Left ventricle myocardium inferior (tissue), 1 donor: ENCODE results near the gene SMIM23. TPM values are rescaled to one million over a fixed set of nuclear protein-coding genes. Genes with fewer than 3 reads are reported as not detected.

Experiments used
- DNase-seq: peaks from one replicate; pipeline ENCODE4 v3.0.0-alpha.2; 2020
- H3K27ac ChIP-seq: fragments of 200-600 bp; replicated peaks from 2 replicates; pipeline ENCODE4 v1.8.0; 2021
- H3K27me3 ChIP-seq: fragments of 200-600 bp; 2 replicates; pipeline ENCODE4 v1.8.0; 2021; ENCODE audit warnings: low read depth
- H3K36me3 ChIP-seq: fragments of 200-600 bp; 2 replicates; pipeline ENCODE4 v1.8.0; 2021
- H3K4me1 ChIP-seq: fragments of 200-600 bp; 2 replicates; pipeline ENCODE4 v1.8.0; 2021
- H3K4me3 ChIP-seq: fragments of 200-600 bp; 2 replicates; pipeline ENCODE4 v1.8.0; 2021; ENCODE audit warnings: mild to moderate bottlenecking, moderate library complexity
- H3K9me3 ChIP-seq: fragments of 200-600 bp; replicated peaks from 2 replicates; pipeline ENCODE4 v1.8.0; 2021
- intact Hi-C: fragments of 100-400 bp; cut with micrococcal nuclease; formaldehyde crosslinking; loops from one replicate; pipeline ENCODE4 v1.11.0; 2022
- total RNA-seq: library from RNA; stranded (reverse); fragmentation: NEBNext Ultra II Directional; extraction: Animal tissue kit (Norgen Biotek cat#: 25700); gene quantifications from one replicate; pipeline ENCODE4 v1.2.1, GENCODE V29; 2021
- TF ChIP-seq, protein P1 (sequence below): fragments of 200-600 bp; IDR thresholded peaks from 2 replicates; pipeline ENCODE4 v1.8.0; 2021; ENCODE audit warnings: antibody characterized with exemption, mild to moderate bottlenecking, borderline replicate concordance
- donor health status: DM: no; HTN: yes; CAD: no; lungs with severe emphysema.

The SMIM23 gene
- total RNA-seq, 1 donor from 2014 or later: not detected

DNA sequence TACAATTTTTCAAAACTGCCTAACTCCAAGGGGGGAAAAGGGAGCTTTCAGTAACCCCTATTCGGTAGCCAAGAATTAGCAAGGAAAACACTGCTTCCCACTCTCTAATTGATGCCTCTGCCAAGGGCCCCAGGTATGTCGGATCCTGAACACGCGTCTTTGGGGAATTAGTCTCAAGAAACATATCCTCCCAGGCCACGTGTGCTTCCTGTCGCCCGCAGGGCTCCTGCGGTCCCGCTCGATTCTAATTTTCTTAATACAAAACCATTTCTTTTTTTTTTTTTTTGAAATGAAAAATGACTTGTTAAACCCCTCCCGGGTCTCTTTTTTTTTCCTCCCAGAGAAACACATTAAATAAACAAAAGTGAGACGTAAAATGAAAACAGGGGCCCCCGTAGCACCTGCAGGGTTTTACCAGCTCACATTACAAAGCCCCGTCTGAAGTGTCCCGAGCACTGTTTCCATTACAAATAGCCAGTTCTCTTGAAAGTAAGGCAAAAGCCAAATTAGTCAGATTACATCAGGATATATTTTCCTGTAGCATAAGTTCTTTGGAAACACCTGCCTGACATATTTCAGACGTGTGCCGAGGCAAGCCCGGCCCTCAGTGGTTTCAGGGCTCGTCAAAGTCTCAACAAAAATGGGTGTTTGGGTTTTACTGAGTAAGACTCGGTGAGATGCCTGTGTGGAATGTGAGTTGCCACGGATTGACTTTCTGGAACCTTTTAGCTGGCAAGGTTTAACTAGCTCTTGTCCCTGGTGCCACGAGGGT, 21.5 kb downstream of the SMIM23 start:
- DNase-seq: no peak
- Histone ChIP-seq H3K36me3 (no peaks in the 10 kb centered on the region), H3K27ac (no peak overlapping the region), H3K4me1 (no peaks in the 10 kb centered on the region), H3K27me3 (peaks cover 35% of the 10 kb centered on the region), H3K9me3 (peaks cover 21% of the 10 kb centered on the region), H3K4me3 (no peak overlapping the region)
- intact Hi-C loops: no loop called here
- TF ChIP-seq, protein P1, sequence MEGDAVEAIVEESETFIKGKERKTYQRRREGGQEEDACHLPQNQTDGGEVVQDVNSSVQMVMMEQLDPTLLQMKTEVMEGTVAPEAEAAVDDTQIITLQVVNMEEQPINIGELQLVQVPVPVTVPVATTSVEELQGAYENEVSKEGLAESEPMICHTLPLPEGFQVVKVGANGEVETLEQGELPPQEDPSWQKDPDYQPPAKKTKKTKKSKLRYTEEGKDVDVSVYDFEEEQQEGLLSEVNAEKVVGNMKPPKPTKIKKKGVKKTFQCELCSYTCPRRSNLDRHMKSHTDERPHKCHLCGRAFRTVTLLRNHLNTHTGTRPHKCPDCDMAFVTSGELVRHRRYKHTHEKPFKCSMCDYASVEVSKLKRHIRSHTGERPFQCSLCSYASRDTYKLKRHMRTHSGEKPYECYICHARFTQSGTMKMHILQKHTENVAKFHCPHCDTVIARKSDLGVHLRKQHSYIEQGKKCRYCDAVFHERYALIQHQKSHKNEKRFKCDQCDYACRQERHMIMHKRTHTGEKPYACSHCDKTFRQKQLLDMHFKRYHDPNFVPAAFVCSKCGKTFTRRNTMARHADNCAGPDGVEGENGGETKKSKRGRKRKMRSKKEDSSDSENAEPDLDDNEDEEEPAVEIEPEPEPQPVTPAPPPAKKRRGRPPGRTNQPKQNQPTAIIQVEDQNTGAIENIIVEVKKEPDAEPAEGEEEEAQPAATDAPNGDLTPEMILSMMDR: no peak

DNA sequence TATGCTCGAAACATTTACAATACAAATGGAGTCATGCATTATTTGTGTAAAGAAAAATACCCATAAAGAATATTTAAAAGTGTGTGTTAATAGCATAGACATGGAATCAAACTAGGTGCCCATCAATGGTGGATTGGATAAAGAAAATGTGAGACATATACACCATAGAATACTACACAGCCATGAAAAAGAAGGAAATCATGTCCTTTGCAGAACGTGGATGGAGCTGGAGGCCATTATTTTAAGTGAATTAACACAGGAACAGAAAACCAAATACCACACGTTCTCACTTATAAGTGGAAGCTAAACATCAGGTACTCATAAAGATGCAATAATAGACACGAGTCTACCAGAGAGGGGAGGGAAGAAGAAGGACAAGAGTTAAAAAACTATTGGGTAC, 22.8 kb downstream of the SMIM23 start:
- Histone ChIP-seq H3K27ac (no peak overlapping the region), H3K36me3 (no peaks in the 10 kb centered on the region), H3K4me1 (no peaks in the 10 kb centered on the region), H3K9me3 (peaks cover 25% of the 10 kb centered on the region), H3K27me3 (peaks cover 35% of the 10 kb centered on the region), H3K4me3 (no peak overlapping the region)
- DNase-seq: no peak
- TF ChIP-seq, protein P1: no peak
- intact Hi-C loops: no loop called here

DNA sequence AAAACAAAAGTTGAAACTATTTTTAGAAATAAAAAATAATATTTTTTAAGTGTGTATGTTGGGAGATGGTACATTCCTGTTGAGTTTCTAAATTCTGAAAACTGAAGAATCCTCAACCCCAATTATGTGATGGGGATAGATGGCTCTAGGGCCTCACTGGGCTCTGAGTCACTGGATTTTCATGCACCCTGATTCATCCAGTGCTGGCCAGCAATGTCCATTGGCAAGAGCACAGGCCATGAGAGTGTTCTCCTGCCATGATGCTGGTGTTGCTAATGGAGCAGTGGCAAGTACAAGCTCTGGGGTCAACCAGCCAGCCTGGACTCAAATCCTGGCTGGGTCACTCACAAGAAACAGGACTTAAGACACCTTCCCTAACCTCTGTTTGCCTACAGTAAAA, 23.3 kb downstream of the SMIM23 start:
- intact Hi-C loops: no loop called here
- Histone ChIP-seq H3K4me1 (no peaks in the 10 kb centered on the region), H3K27ac (no peak overlapping the region), H3K36me3 (no peaks in the 10 kb centered on the region), H3K9me3 (peaks cover 25% of the 10 kb centered on the region), H3K27me3 (peaks cover 35% of the 10 kb centered on the region), H3K4me3 (no peak overlapping the region)
- DNase-seq: no peak
- TF ChIP-seq, protein P1: no peak

DNA sequence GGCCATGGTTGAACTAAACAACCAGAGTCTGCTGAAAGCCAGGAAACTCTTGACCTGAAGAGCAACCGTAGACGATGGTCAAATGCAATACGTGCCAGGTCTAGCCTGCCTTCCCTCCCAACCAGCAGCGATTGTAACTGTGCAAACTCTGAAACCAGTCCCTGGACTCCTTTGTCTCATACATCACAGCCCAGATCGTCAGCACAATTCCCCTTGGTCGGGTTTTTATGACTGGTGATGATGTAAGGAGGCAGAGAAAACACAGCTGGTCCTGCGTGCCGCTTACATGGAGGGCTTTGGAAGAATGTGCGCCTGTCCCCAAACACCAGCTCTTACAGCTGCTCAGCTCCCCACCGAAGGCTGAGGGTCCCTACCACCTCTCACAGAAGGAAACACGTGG, 24.6 kb downstream of the SMIM23 start:
- H3K4me3 ChIP-seq: no peak overlapping the region
- TF ChIP-seq, protein P1: no peak
- no peaks in the 10 kb centered on the region for H3K4me1 ChIP-seq
- H3K36me3 ChIP-seq: no peaks in the 10 kb centered on the region
- H3K27ac ChIP-seq: no peak overlapping the region
- H3K27me3 ChIP-seq: peaks cover 32% of the 10 kb centered on the region
- no peak for DNase-seq
- intact Hi-C loops: no loop called here
- peaks cover 25% of the 10 kb centered on the region for H3K9me3 ChIP-seq

DNA sequence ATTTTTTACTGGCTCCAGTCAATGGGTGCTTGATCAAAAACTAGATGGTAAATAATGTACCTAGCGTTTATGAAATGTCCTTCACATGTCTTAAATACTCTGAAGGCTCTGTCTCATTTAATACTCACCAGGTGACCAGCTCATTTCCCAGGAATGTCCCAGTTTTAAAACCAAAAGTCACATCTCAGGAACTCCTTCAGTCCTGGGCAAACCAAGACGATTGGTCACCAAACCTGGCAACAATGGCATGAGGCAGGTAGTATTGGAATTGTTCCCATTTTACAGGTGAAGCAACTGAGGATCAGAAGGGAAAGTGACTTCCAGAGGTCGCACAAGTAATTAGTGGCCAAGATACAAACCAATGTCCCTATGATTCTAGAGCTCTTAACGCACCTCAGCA, 27.7 kb downstream of the SMIM23 start:
- Histone ChIP-seq H3K9me3 (peaks cover 25% of the 10 kb centered on the region), H3K4me3 (no peak overlapping the region), H3K4me1 (no peaks in the 10 kb centered on the region), H3K27ac (no peak overlapping the region), H3K36me3 (no peaks in the 10 kb centered on the region), H3K27me3 (peaks cover 3% of the 10 kb centered on the region)
- no peak for DNase-seq
- intact Hi-C loops: no loop called here
- TF ChIP-seq, protein P1: no peak
